Fibroblast of lung (primary cell): ENCODE data around the gene USP12. TPM values are rescaled to one million over a fixed set of nuclear protein-coding genes. Genes with fewer than 3 reads are reported as not detected.

Experiments used
- DNase-seq, 2 donors: peaks; one replicate each; pipeline versions ENCODE4 v3.0.0 to v3.0.0-alpha.2; 2010; ENCODE audit warnings: low read depth in 2 of 2
- H2AFZ ChIP-seq: 2 replicates; pipeline ENCODE4 v1.5.1; 2012; ENCODE audit warnings: low read length, control low read depth, inconsistent platforms
- H3K27ac ChIP-seq: 2 replicates; pipeline ENCODE4 v1.5.1; 2011; ENCODE audit warnings: low read length, control low read depth; ENCODE audit not compliant: insufficient read depth
- H3K27me3 ChIP-seq: 2 replicates; pipeline ENCODE4 v1.5.1; 2011; ENCODE audit warnings: mild to moderate bottlenecking, low read length; ENCODE audit not compliant: control insufficient read depth, insufficient read depth
- H3K36me3 ChIP-seq: 2 replicates; pipeline ENCODE4 v1.5.1; 2011; ENCODE audit warnings: low read length; ENCODE audit not compliant: control insufficient read depth, insufficient read depth
- H3K4me1 ChIP-seq: 2 replicates; pipeline ENCODE4 v1.5.1; 2011; ENCODE audit warnings: low read length; ENCODE audit not compliant: control insufficient read depth, insufficient read depth; ENCODE audit errors: extremely low read depth
- H3K4me2 ChIP-seq: 2 replicates; pipeline ENCODE4 v1.5.1; 2011; ENCODE audit warnings: low read length, control low read depth; ENCODE audit not compliant: insufficient read depth; ENCODE audit errors: extremely low read depth
- H3K4me3 ChIP-seq, 4 experiments: fragments of 200-600 bp in 1 of 4; sonication (generic) in 1 of 4; replicated peaks in 1 of 4; 2 replicates each; pipeline ENCODE4 v1.5.1; 2011 to 2016; ENCODE audit warnings: low read length in 4 of 4, low read depth in 3 of 4, mild to moderate bottlenecking in 3 of 4, control low read depth in 2 of 4, inconsistent platforms in 1 of 4, mixed read lengths in 1 of 4; ENCODE audit not compliant: insufficient read depth in 1 of 4; ENCODE audit errors: control extremely low read depth in 1 of 4
- H3K79me2 ChIP-seq: 2 replicates; pipeline ENCODE4 v1.5.1; 2012; ENCODE audit warnings: mild to moderate bottlenecking, low read length, inconsistent platforms; ENCODE audit not compliant: control insufficient read depth, insufficient read depth
- H3K9ac ChIP-seq: 2 replicates; pipeline ENCODE4 v1.5.1; 2011; ENCODE audit warnings: mild to moderate bottlenecking, low read length, control low read depth; ENCODE audit not compliant: insufficient read depth
- H3K9me3 ChIP-seq: 2 replicates; pipeline ENCODE4 v1.5.1; 2012; ENCODE audit warnings: low read depth, low read length; ENCODE audit not compliant: control insufficient read depth, insufficient read depth
- H4K20me1 ChIP-seq: 2 replicates; pipeline ENCODE4 v1.5.1; 2011; ENCODE audit warnings: low read length; ENCODE audit not compliant: control insufficient read depth, insufficient read depth; ENCODE audit errors: extremely low read depth
- CTCF ChIP-seq, 2 donors: IDR thresholded peaks in 1 of 2; conservative IDR thresholded peaks in 1 of 2; 1 replicate in 1 of 2; 2 replicates in 1 of 2; pipeline ENCODE4 v1.5.1; 2011 to 2012; ENCODE audit warnings: low read length in 2 of 2, control low read depth in 1 of 2, inconsistent platforms in 1 of 2, low read depth in 1 of 2, mild to moderate bottlenecking in 1 of 2
- EZH2 ChIP-seq: IDR thresholded peaks from 2 replicates; pipeline ENCODE4 v1.5.1; 2012; ENCODE audit warnings: low read length, control low read depth, mild to moderate bottlenecking; ENCODE audit errors: missing control alignments
- polyA plus RNA-seq, 2 donors: library from polyadenylated mRNA; depleted of rRNA in 1 of 2; stranded (reverse) in 1 of 2; unstranded in 1 of 2; fragments of >200 nt; gene quantifications; 2 replicates each; pipeline ENCODE4 v1.2.1, GENCODE V29; 2011 to 2012; ENCODE audit warnings: missing spikeins in 1 of 2
- total RNA-seq: library from RNA; depleted of rRNA; stranded (reverse); fragments of >200 nt; gene quantifications from 2 replicates; pipeline ENCODE4 v1.2.1, GENCODE V29; 2014

USP12 gene
- total and polyA plus RNA-seq, 2 donors (not counting 1 experiment from before 2014, with no cell fraction given): 17.3 to 36.3 TPM

- Histone ChIP-seq H3K36me3 (no peaks in the 10 kb centered on the region), H2AFZ (no peak overlapping the region), H3K9me3 (no peaks in the 10 kb centered on the region), H3K27me3 (peaks cover 3% of the 10 kb centered on the region), H3K4me3 (no peak overlapping the region), H3K27ac (no peak overlapping the region), H4K20me1 (no peaks in the 10 kb centered on the region), H3K79me2 (no peaks in the 10 kb centered on the region), H3K4me1 (peaks cover 13% of the 10 kb centered on the region), H3K4me2 (no peak overlapping the region), H3K9ac (no peak overlapping the region)
- TF ChIP-seq CTCF (conservative IDR thresholded peaks at IDR 0.05 in 1 of 2, IDR thresholded peaks at IDR 0.05 in 1 of 2; ENCODE audit: low read depth in 1 of 2, low read length in 2 of 2) (no peak), EZH2 (no peak)
- no peak for DNase-seq
Measured at GRCh38 chr13:27027086-27027667, 144.4 kb downstream of the USP12 start.

- TF ChIP-seq CTCF (conservative IDR thresholded peaks at IDR 0.05 in 1 of 2, IDR thresholded peaks at IDR 0.05 in 1 of 2; ENCODE audit: low read depth in 1 of 2, low read length in 2 of 2) (no peak), EZH2 (no peak)
- Histone ChIP-seq H3K4me2 (no peak overlapping the region), H3K36me3 (no peaks in the 10 kb centered on the region), H3K27me3 (peaks cover 3% of the 10 kb centered on the region), H2AFZ (no peak overlapping the region), H3K79me2 (no peaks in the 10 kb centered on the region), H3K9me3 (no peaks in the 10 kb centered on the region), H3K4me1 (peaks cover 13% of the 10 kb centered on the region), H4K20me1 (no peaks in the 10 kb centered on the region), H3K4me3 (no peak overlapping the region), H3K9ac (no peak overlapping the region), H3K27ac (no peak overlapping the region)
- DNase-seq: no peak
Measured at GRCh38 chr13:27026396-27026795, 145.2 kb downstream of the USP12 start.

- no peak for TF ChIP-seq EZH2
- TF ChIP-seq CTCF (conservative IDR thresholded peaks at IDR 0.05 in 1 of 2, IDR thresholded peaks at IDR 0.05 in 1 of 2; ENCODE audit: low read depth in 1 of 2, low read length in 2 of 2): no peak
- no peak overlapping the region for H3K9ac ChIP-seq
- H4K20me1 ChIP-seq: no peaks in the 10 kb centered on the region
- H3K79me2 ChIP-seq: no peaks in the 10 kb centered on the region
- no peak for DNase-seq
- no peak overlapping the region for H3K4me3 ChIP-seq
- H3K4me1 ChIP-seq: peaks cover 13% of the 10 kb centered on the region
- H3K4me2 ChIP-seq: no peak overlapping the region
- H3K9me3 ChIP-seq: no peaks in the 10 kb centered on the region
- H3K27me3 ChIP-seq: peaks cover 3% of the 10 kb centered on the region
- H3K27ac ChIP-seq: no peak overlapping the region
- no peak overlapping the region for H2AFZ ChIP-seq
- H3K36me3 ChIP-seq: no peaks in the 10 kb centered on the region
Measured at GRCh38 chr13:27024776-27025492, 146.7 kb downstream of the USP12 start.
